ENCODE measurements around the gene RUFY1.

DNA sequence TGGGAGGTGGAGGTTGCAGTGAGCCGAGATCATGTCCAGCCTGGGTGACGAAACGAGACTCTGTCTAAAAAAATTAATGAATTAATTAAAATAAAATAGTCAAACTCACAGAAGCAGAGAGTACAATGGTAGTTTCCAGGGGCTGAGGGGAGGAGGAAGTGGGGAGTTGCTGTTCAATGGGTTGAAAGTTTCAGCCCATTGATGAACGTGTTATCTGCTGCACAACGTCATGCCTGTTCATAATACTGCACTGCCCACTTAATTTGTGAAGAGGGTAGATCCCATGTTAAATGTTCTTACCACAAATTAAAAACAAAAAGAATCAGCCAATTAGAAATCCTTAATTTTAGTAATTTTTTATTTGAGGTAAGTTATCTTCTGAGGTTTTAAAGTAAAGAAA, 16.4 kb upstream of the RUFY1 start:
- TF ChIP-seq CTCF (IDR thresholded peaks at IDR 0.05; ENCODE audit: poor library complexity, severe bottlenecking) (no peak), POLR2AphosphoS5 (IDR thresholded peaks at IDR 0.05) (no peak), EZH2 (IDR thresholded peaks at IDR 0.05; ENCODE audit: borderline replicate concordance, insufficient read depth, low read length, poor library complexity, severe bottlenecking) (no peak), REST (IDR thresholded peaks at IDR 0.05; ENCODE audit: borderline replicate concordance) (no peak), TAF1 (IDR thresholded peaks at IDR 0.05; ENCODE audit: low read depth) (no peak), RAD21 (conservative IDR thresholded peaks at IDR 0.05) (no peak), MXI1 (conservative IDR thresholded peaks at IDR 0.05; ENCODE audit: poor library complexity, severe bottlenecking) (no peak), SMC3 (conservative IDR thresholded peaks at IDR 0.05; ENCODE audit: poor library complexity) (no peak)

Data from neural cell (in vitro differentiated cells).